ENCODE results near the gene RNU5D-1. TPM values are rescaled to one million over a fixed set of nuclear protein-coding genes. Genes with fewer than 3 reads are reported as not detected.
"Not testable (repeated sequence)": the region's sequence is repeated elsewhere in the genome, so short reads cannot be mapped to it uniquely, and the experiment has no call there.

Gene RNU5D-1
- total RNA-seq, 4 donors from 2014 or later: not detected

- DNase-seq (ENCODE audit: low spot score in 2 of 2): no peak
- no peak for TF ChIP-seq POLR2A (IDR thresholded peaks at IDR 0.05)
- no peak for TF ChIP-seq CTCF (IDR thresholded peaks at IDR 0.05)
- intact Hi-C loops (cut with DNase I; ENCODE audit: low total_unique reads): no loop called here
- H3K4me3 ChIP-seq (ENCODE audit: low read depth, poor library complexity, severe bottlenecking): no peak overlapping the region
- WGBS, 2 donors: 96 to 100% methylated on average over 2 of the region's 2 CpGs
Measured at GRCh38 chr1:44757420-44757819, 26.4 kb upstream of the RNU5D-1 start.

- intact Hi-C loops (cut with DNase I; ENCODE audit: low total_unique reads): no loop called here
- TF ChIP-seq POLR2A (IDR thresholded peaks at IDR 0.05) (no peak), CTCF (IDR thresholded peaks at IDR 0.05) (no peak)
- DNase-seq (ENCODE audit: low spot score in 2 of 2): no peak
- no peak overlapping the region for H3K4me3 ChIP-seq (ENCODE audit: low read depth, poor library complexity, severe bottlenecking)
- WGBS, 2 donors: 94 to 97% methylated on average over 3 of the region's 3 CpGs
Measured at GRCh38 chr1:44747878-44748277, 16.9 kb upstream of the RNU5D-1 start.

- DNase-seq (ENCODE audit: low spot score in 2 of 2): no peak
- no peak overlapping the region for H3K4me3 ChIP-seq (ENCODE audit: low read depth, poor library complexity, severe bottlenecking)
- WGBS, 2 donors: 88 to 89% methylated on average over 1 of the region's 1 CpG
- intact Hi-C loops (cut with DNase I; ENCODE audit: low total_unique reads): no loop called here
- TF ChIP-seq POLR2A (IDR thresholded peaks at IDR 0.05) (no peak), CTCF (IDR thresholded peaks at IDR 0.05) (no peak)
Measured at GRCh38 chr1:44743211-44743610, 12.2 kb upstream of the RNU5D-1 start.

DNA sequence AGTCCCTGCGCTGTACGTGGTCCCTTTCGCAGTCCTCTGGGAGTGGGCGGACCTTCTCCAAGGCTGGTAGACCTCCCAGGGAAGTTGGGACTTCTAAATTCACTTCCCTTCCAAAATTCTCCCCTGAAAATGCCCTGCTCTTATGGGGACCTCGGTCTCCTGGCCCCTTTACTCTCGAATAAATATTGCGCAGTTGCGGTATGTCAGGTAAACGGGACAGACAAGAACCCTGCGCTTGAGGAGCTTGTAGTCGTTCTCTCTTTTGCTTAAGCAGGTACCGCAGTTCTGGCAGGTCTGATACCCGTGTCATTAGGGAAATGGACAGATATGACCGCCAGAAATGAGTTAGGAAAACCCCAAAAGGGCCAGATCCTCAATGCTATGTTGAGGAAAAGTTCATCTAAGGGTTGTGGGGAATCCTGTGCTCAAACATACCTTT, 9.2 kb upstream of the RNU5D-1 start:
- WGBS, 2 donors: 3 to 6% methylated on average over 14 of the region's 14 CpGs
- H3K4me3 ChIP-seq (ENCODE audit: low read depth, poor library complexity, severe bottlenecking): peak overlapping the region; percentile 29
- no peak for DNase-seq (ENCODE audit: low spot score in 2 of 2)
- intact Hi-C loops (cut with DNase I; ENCODE audit: low total_unique reads): no loop called here
- TF ChIP-seq CTCF (IDR thresholded peaks at IDR 0.05) (no peak), POLR2A (IDR thresholded peaks at IDR 0.05) (no peak)

- intact Hi-C loops (cut with DNase I; ENCODE audit: low total_unique reads): no loop called here
- peak within 1 kb of the TSS; percentile 29 for H3K4me3 ChIP-seq (ENCODE audit: low read depth, poor library complexity, severe bottlenecking)
- 1% methylated on average over 53 to 57 of the region's 57 CpGs for WGBS, 2 donors
- DNase-seq (ENCODE audit: low spot score in 2 of 2): peak; percentile 95 to 99
- TF ChIP-seq POLR2A (IDR thresholded peaks at IDR 0.05): peak in 1 of 2 donors; percentile 61
- TF ChIP-seq CTCF (IDR thresholded peaks at IDR 0.05): no peak
Measured at GRCh38 chr1:44739307-44740178, 8.6 kb upstream of the RNU5D-1 start, which contains the start of gene KIF2C. Gene KIF2C (plus strand): TSS chr1:44739837. CDS start chr1:44739933, 96 bp downstream.

DNA sequence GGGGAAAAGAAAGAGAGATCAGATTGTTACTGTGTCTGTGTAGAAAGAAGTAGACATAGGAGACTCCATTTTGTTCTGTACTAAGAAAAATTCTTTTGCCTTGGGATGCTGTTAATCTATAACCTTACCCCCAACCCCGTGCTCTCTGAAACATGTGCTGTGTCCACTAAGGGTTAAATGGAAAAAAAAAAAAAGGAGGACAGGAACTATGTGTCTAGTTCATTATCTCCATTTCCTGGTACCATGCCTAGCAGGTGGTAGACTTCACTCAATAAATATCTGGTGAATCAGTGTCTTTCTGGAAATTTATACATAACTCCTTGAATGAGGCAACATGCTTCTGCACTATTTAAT, 8.0 kb upstream of the RNU5D-1 start:
- WGBS, 2 donors: 73 to 100% methylated on average over 1 of the region's 1 CpG
- intact Hi-C loops (cut with DNase I; ENCODE audit: low total_unique reads); DNase-seq (ENCODE audit: low spot score in 2 of 2); H3K4me3 ChIP-seq (ENCODE audit: low read depth, poor library complexity, severe bottlenecking): not testable (repeated sequence)

Measured in lower leg skin (tissue), 4 donors.